Tibial artery (tissue), 4 donors: ENCODE data around the gene HBA2.
"Not testable (repeated sequence)": the region's sequence is repeated elsewhere in the genome, so short reads cannot be mapped to it uniquely, and the experiment has no call there.

Source experiments
- DNase-seq, 2 donors: peaks; one replicate each; pipeline ENCODE4 v3.0.0-alpha.2; 2019
- H3K27ac ChIP-seq, 2 donors: fragments of 200-600 bp; sonication (generic) in 1 of 2; 1 replicate in 1 of 2; 2 replicates in 1 of 2; pipeline ENCODE4 v1.5.1; 2018 to 2019; ENCODE audit warnings: mild to moderate bottlenecking in 1 of 2
- H3K27me3 ChIP-seq, 2 donors: fragments of 200-600 bp; sonication (generic) in 1 of 2; one replicate each; pipeline versions ENCODE4 v1.5.1 to v1.6.0; 2016 to 2019
- H3K36me3 ChIP-seq, 3 donors: fragments of 200-600 bp; sonication (generic) in 2 of 3; one replicate each; pipeline ENCODE4 v1.5.1; 2016 to 2019; ENCODE audit warnings: mild to moderate bottlenecking in 2 of 3
- H3K4me1 ChIP-seq, 4 donors: fragments of 200-600 bp; sonication (generic) in 2 of 4; 1 replicate in 3 of 4; 2 replicates in 1 of 4; pipeline ENCODE4 v1.5.1; 2016 to 2019
- H3K4me3 ChIP-seq, 2 donors: fragments of 200-600 bp; sonication (generic) in 1 of 2; 1 replicate in 1 of 2; 2 replicates in 1 of 2; pipeline ENCODE4 v1.5.1; 2018 to 2019; ENCODE audit warnings: mild to moderate bottlenecking in 2 of 2
- H3K9me3 ChIP-seq, 3 donors: fragments of 200-600 bp; sonication (generic) in 1 of 3; one replicate each; pipeline ENCODE4 v1.5.1; 2016 to 2019
- intact Hi-C: fragments of 100-400 bp; cut with DNase I; formaldehyde crosslinking; loops from one replicate; pipeline ENCODE4 v1.15.0; 2023; ENCODE audit warnings: low total_unique reads
- TF ChIP-seq, protein P1 (sequence below), 2 experiments: fragments of 200-600 bp in 1 of 2; fragments of 450-650 bp in 1 of 2; IDR thresholded peaks; one replicate each; pipeline ENCODE4 v1.5.1; 2017 to 2019; ENCODE audit warnings: antibody characterized with exemption in 2 of 2, mild to moderate bottlenecking in 1 of 2, moderate library complexity in 1 of 2

Gene HBA2

DNA sequence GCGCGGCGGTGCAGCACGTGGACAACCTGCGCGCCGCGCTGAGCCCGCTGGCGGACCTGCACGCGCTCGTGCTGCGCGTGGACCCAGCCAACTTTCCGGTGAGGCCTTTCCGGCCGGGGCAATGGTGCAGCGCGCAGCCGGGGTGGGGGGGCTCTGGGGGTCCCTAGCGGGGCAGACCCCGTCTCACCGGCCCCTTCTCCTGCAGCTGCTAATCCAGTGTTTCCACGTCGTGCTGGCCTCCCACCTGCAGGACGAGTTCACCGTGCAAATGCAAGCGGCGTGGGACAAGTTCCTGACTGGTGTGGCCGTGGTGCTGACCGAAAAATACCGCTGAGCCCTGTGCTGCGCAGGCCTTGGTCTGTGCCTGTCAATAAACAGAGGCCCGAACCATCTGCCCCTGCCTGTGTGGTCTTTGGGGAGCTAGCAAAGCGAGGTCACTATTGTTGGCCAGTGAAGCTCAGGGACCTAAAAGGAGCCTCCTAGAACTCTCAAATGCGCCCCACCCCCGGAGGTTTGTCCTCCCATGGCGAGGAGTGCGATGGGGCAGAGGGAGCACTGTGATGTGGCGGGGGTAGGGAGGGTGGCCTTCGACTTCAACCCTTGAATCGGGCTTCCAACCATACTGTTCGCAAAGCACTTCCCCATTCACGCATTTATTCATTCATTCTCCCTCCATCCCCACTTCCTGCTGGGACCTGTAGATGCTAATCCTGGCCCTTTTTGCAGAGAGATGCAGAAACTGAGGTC, 6.1 kb upstream of the HBA2 start:
- TF ChIP-seq, protein P1, sequence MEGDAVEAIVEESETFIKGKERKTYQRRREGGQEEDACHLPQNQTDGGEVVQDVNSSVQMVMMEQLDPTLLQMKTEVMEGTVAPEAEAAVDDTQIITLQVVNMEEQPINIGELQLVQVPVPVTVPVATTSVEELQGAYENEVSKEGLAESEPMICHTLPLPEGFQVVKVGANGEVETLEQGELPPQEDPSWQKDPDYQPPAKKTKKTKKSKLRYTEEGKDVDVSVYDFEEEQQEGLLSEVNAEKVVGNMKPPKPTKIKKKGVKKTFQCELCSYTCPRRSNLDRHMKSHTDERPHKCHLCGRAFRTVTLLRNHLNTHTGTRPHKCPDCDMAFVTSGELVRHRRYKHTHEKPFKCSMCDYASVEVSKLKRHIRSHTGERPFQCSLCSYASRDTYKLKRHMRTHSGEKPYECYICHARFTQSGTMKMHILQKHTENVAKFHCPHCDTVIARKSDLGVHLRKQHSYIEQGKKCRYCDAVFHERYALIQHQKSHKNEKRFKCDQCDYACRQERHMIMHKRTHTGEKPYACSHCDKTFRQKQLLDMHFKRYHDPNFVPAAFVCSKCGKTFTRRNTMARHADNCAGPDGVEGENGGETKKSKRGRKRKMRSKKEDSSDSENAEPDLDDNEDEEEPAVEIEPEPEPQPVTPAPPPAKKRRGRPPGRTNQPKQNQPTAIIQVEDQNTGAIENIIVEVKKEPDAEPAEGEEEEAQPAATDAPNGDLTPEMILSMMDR (IDR thresholded peaks at IDR 0.05), result no peak
- peaks cover 10 to 18% (median 16%) of the 10 kb centered on the region in 4 donors for H3K4me1 ChIP-seq
- no peak for DNase-seq
- no peaks in the 10 kb centered on the region for H3K9me3 ChIP-seq
- H3K27ac ChIP-seq, result no peak overlapping the region
- peaks cover 14 to 77% of the 10 kb centered on the region in 2 donors for H3K27me3 ChIP-seq
- no peaks in the 10 kb centered on the region for H3K36me3 ChIP-seq
- intact Hi-C loops, result no loop called here
- no peak overlapping the region for H3K4me3 ChIP-seq

DNA sequence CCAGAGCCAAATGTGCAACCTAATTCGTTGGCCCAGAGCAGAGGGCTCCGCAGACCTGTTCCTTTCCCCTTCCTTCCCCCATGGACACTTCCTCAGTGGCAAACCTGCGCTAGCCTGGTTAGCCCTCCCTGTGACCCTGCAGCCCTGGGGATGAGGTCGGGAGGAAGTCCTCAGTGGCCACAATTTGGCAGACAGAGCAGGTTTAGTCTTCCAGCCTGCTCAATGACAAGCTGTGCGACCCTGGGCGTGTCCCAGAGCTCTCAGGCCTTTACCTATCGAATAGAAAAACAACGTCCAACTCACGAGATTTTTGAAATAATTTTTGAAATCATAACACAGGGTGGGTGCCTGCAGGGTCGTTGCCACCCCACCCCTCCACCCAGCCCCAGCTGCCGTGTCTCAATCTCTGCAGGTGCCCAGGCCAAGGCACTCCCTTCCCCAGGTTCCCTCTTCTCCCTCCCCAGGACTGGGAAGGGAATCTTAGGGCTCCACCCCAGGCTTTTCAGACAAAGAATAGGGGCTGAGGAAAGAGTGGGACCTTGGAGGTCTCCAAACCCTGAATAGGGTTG, 5.5 kb upstream of the HBA2 start:
- Histone ChIP-seq H3K27ac (no peak overlapping the region), H3K36me3 (no peaks in the 10 kb centered on the region), H3K4me3 (no peak overlapping the region), H3K27me3 (peaks cover 14 to 80% of the 10 kb centered on the region in 2 donors), H3K9me3 (no peaks in the 10 kb centered on the region), H3K4me1 (peaks cover 10 to 18% (median 16%) of the 10 kb centered on the region in 4 donors)
- TF ChIP-seq, protein P1 (IDR thresholded peaks at IDR 0.05), result no peak
- DNase-seq, result no peak
- intact Hi-C loops, result no loop called here

DNA sequence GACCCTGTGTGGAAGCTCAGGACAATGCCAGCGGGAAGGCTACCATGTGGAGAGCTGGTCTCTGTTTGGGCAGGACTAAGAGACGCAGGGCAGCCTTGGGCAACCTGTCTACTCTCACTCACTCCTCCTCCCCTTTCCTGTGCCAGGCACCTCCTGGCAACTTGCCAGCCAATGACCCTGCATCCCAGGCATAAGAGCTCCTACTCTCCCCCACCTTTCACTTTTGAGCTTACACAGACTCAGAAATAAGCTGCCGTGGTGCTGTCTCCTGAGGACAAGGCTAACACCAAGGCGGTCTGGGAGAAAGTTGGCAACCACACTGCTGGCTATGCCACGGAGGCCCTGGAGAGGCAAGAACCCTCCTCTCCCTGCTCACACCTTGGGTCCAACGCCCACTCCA, 4.3 kb upstream of the HBA2 start:
- peaks cover 10 to 18% (median 16%) of the 10 kb centered on the region in 4 donors for H3K4me1 ChIP-seq
- H3K27ac ChIP-seq, result no peak overlapping the region
- H3K36me3 ChIP-seq, result no peaks in the 10 kb centered on the region
- intact Hi-C loops, result no loop called here
- no peak overlapping the region for H3K4me3 ChIP-seq
- DNase-seq, result no peak
- no peaks in the 10 kb centered on the region for H3K9me3 ChIP-seq
- TF ChIP-seq, protein P1 (IDR thresholded peaks at IDR 0.05), result no peak
- peaks cover 14 to 72% of the 10 kb centered on the region in 2 donors for H3K27me3 ChIP-seq

DNA sequence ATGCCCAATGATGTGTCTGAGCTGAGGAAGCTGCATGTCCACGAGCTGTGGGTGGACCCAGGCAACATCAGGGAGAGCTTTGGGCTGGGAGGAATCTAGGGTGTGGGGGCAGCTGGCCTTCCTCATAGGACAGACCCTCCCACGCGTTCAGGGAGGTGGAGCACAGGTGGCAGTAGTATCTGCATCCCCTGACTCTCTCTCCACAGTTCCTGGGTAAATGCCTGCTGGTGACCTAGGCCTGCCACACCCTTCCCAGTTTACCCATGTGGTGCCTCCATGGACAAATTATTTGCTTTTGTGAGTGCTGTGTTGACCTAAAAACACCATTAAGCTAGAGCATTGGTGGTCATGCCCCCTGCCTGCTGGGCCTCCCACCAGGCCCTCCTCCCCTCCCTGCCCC, 3.7 kb upstream of the HBA2 start:
- H3K36me3 ChIP-seq, result no peaks in the 10 kb centered on the region
- H3K9me3 ChIP-seq, result no peaks in the 10 kb centered on the region
- TF ChIP-seq, protein P1 (IDR thresholded peaks at IDR 0.05), result no peak
- H3K4me1 ChIP-seq, result peaks cover 10 to 18% (median 16%) of the 10 kb centered on the region in 4 donors
- no peak overlapping the region for H3K27ac ChIP-seq
- H3K27me3 ChIP-seq, result peaks cover 14 to 73% of the 10 kb centered on the region in 2 donors
- no peak for DNase-seq
- H3K4me3 ChIP-seq, result no peak overlapping the region
- intact Hi-C loops, result no loop called here

DNA sequence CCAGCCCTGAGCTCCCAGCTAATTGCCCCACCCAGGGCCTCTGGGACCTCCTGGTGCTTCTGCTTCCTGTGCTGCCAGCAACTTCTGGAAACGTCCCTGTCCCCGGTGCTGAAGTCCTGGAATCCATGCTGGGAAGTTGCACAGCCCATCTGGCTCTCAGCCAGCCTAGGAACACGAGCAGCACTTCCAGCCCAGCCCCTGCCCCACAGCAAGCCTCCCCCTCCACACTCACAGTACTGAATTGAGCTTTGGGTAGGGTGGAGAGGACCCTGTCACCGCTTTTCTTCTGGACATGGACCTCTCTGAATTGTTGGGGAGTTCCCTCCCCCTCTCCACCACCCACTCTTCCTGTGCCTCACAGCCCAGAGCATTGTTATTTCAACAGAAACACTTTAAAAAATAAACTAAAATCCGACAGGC, 2.6 kb upstream of the HBA2 start:
- H3K4me3 ChIP-seq, DNase-seq, H3K27ac ChIP-seq, intact Hi-C loops, H3K9me3 ChIP-seq, H3K36me3 ChIP-seq: not testable (repeated sequence)
- Histone ChIP-seq H3K4me1 (peaks cover 10 to 16% (median 14%) of the 10 kb centered on the region in 4 donors), H3K27me3 (peaks cover 13 to 79% of the 10 kb centered on the region in 2 donors)

DNA sequence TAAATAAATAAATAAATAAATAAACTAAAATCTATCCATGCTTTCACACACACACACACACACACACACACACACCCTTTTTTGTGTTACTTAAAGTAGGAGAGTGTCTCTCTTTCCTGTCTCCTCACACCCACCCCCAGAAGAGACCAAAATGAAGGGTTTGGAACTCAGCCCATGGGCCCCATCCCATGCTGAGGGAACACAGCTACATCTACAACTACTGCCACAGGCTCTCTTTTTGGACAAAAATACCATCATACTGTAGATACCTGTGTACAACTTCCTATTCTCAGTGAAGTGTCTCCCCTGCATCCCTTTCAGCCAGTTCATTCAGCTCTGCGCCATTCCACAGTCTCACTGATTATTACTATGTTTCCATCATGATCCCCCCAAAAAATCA, 1.9 kb upstream of the HBA2 start:
- Histone ChIP-seq H3K4me3 (no peak overlapping the region), H3K36me3 (no peaks in the 10 kb centered on the region), H3K27me3 (peaks cover 6 to 78% of the 10 kb centered on the region in 2 donors), H3K9me3 (no peaks in the 10 kb centered on the region), H3K27ac (no peak overlapping the region), H3K4me1 (peaks cover 3 to 9% (median 7%) of the 10 kb centered on the region in 4 donors)
- TF ChIP-seq, protein P1 (IDR thresholded peaks at IDR 0.05), result no peak
- DNase-seq, result no peak
- intact Hi-C loops, result no loop called here

DNA sequence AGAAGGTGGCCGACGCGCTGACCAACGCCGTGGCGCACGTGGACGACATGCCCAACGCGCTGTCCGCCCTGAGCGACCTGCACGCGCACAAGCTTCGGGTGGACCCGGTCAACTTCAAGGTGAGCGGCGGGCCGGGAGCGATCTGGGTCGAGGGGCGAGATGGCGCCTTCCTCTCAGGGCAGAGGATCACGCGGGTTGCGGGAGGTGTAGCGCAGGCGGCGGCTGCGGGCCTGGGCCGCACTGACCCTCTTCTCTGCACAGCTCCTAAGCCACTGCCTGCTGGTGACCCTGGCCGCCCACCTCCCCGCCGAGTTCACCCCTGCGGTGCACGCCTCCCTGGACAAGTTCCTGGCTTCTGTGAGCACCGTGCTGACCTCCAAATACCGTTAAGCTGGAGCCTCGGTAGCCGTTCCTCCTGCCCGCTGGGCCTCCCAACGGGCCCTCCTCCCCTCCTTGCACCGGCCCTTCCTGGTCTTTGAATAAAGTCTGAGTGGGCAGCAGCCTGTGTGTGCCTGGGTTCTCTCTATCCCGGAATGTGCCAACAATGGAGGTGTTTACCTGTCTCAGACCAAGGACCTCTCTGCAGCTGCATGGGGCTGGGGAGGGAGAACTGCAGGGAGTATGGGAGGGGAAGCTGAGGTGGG, 657 bp downstream of the HBA2 start:
- H3K9me3 ChIP-seq, H3K27ac ChIP-seq, H3K4me1 ChIP-seq, intact Hi-C loops, DNase-seq, H3K36me3 ChIP-seq, H3K4me3 ChIP-seq: not testable (repeated sequence)
- H3K27me3 ChIP-seq, result peaks cover 0 to 70% of the 10 kb centered on the region in 2 donors

DNA sequence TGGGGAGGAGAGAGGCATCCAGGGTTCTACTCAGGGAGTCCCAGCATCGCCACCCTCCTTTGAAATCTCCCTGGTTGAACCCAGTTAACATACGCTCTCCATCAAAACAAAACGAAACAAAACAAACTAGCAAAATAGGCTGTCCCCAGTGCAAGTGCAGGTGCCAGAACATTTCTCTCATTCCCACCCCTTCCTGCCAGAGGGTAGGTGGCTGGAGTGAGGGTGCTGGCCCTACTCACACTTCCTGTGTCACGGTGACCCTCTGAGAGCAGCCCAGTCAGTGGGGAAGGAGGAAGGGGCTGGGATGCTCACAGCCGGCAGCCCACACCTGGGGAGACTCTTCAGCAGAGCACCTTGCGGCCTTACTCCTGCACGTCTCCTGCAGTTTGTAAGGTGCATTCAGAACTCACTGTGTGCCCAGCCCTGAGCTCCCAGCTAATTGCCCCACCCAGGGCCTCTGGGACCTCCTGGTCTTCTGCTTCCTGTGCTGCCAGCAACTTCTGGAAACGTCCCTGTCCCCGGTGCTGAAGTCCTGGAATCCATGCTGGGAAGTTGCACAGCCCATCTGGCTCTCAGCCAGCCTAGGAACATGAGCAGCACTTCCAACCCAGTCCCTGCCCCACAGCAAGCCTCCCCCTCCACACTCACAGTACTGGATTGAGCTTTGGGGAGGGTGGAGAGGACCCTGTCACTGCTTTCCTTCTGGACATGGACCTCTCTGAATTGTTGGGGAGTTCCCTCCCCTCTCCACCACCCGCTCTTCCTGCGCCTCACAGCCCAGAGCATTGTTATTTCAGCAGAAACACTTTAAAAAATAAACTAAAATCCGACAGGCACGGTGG, 1.5 kb downstream of the HBA2 start:
- peaks cover 0 to 70% of the 10 kb centered on the region in 2 donors for H3K27me3 ChIP-seq
- H3K9me3 ChIP-seq, DNase-seq, H3K4me1 ChIP-seq, H3K4me3 ChIP-seq, H3K27ac ChIP-seq, H3K36me3 ChIP-seq, intact Hi-C loops: not testable (repeated sequence)
